Mesenchymal stem cell (in vitro differentiated cells and primary cell): Measurements from ENCODE around the gene RAB30.

Experiments
- DNase-seq: peaks from one replicate; pipeline ENCODE4 v3.0.0-alpha.2; 2013
- H2AFZ ChIP-seq: one replicate; pipeline ENCODE4 v1.6.1; 2013; ENCODE audit warnings: low read depth, mild to moderate bottlenecking, control low read depth, inconsistent platforms, low read length, moderate library complexity
- H2AK5ac ChIP-seq: 2 replicates; pipeline ENCODE4 v1.6.1; 2013; ENCODE audit warnings: low read length, moderate library complexity, mild to moderate bottlenecking, inconsistent platforms; ENCODE audit not compliant: severe bottlenecking
- H2BK120ac ChIP-seq: one replicate; pipeline ENCODE4 v1.6.1; 2013; ENCODE audit warnings: low read depth, mild to moderate bottlenecking, inconsistent platforms, low read length, moderate library complexity
- H2BK12ac ChIP-seq, 2 experiments: one replicate each; pipeline ENCODE4 v1.6.1; 2013; ENCODE audit warnings: inconsistent platforms in 2 of 2, low read length in 2 of 2, mild to moderate bottlenecking in 2 of 2, moderate library complexity in 2 of 2, control low read depth in 1 of 2
- H2BK15ac ChIP-seq: one replicate; pipeline ENCODE4 v1.6.1; 2013; ENCODE audit warnings: mild to moderate bottlenecking, low read depth, inconsistent platforms; ENCODE audit not compliant: poor library complexity, severe bottlenecking
- H2BK5ac ChIP-seq: 2 replicates; pipeline ENCODE4 v1.6.1; 2013; ENCODE audit warnings: low read depth, mild to moderate bottlenecking, low read length, control low read depth, inconsistent platforms; ENCODE audit not compliant: poor library complexity, severe bottlenecking
- H3K14ac ChIP-seq, 2 experiments: one replicate each; pipeline ENCODE4 v1.6.1; 2013; ENCODE audit warnings: inconsistent platforms in 2 of 2, low read length in 2 of 2, control low read depth in 1 of 2, mild to moderate bottlenecking in 1 of 2, moderate library complexity in 1 of 2
- H3K18ac ChIP-seq, 2 experiments: one replicate each; pipeline ENCODE4 v1.6.1; 2013; ENCODE audit warnings: inconsistent platforms in 2 of 2, low read length in 2 of 2, control low read depth in 1 of 2, low read depth in 1 of 2, mild to moderate bottlenecking in 1 of 2
- H3K23ac ChIP-seq, 2 experiments: one replicate each; pipeline ENCODE4 v1.6.1; 2013; ENCODE audit warnings: inconsistent platforms in 2 of 2, low read length in 2 of 2, mild to moderate bottlenecking in 2 of 2, moderate library complexity in 2 of 2, control low read depth in 1 of 2
- H3K27ac ChIP-seq: 2 replicates; pipeline ENCODE4 v1.5.1; 2013; ENCODE audit warnings: mild to moderate bottlenecking, moderate library complexity, low read length, control low read depth, inconsistent platforms; ENCODE audit not compliant: poor library complexity, severe bottlenecking
- H3K27me3 ChIP-seq, 2 experiments: 2 replicates each; pipeline versions ENCODE4 v1.6.1 to v1.7.0; 2013; ENCODE audit warnings: low read length in 2 of 2, mild to moderate bottlenecking in 2 of 2, moderate library complexity in 2 of 2, control low read depth in 1 of 2, inconsistent platforms in 1 of 2; ENCODE audit not compliant: control insufficient read depth in 1 of 2, insufficient read depth in 1 of 2
- H3K36me3 ChIP-seq, 2 experiments: 2 replicates each; pipeline versions ENCODE4 v1.6.1 to v1.7.0; 2013; ENCODE audit warnings: low read length in 2 of 2, control low read depth in 1 of 2, inconsistent platforms in 1 of 2, low read depth in 1 of 2, mild to moderate bottlenecking in 1 of 2; ENCODE audit not compliant: insufficient read depth in 2 of 2, control insufficient read depth in 1 of 2
- H3K4ac ChIP-seq, 2 experiments: one replicate each; pipeline ENCODE4 v1.6.1; 2013; ENCODE audit warnings: inconsistent platforms in 2 of 2, low read length in 2 of 2, mild to moderate bottlenecking in 2 of 2, moderate library complexity in 2 of 2, control low read depth in 1 of 2, low read depth in 1 of 2
- H3K4me1 ChIP-seq: 2 replicates; pipeline ENCODE4 v1.6.1; 2013; ENCODE audit warnings: low read depth, low read length, control low read depth; ENCODE audit not compliant: control insufficient read depth, insufficient read depth
- H3K4me2 ChIP-seq: 2 replicates; pipeline ENCODE4 v1.6.1; 2013; ENCODE audit warnings: low read length, mild to moderate bottlenecking, inconsistent platforms; ENCODE audit not compliant: poor library complexity, severe bottlenecking
- H3K4me3 ChIP-seq, 2 experiments: 2 replicates each; pipeline versions ENCODE4 v1.5.1 to v1.7.0; 2013; ENCODE audit warnings: low read length in 2 of 2, mild to moderate bottlenecking in 2 of 2, control low read depth in 1 of 2, low read depth in 1 of 2; ENCODE audit not compliant: insufficient read depth in 1 of 2
- H3K79me1 ChIP-seq: replicated peaks from 2 replicates; pipeline ENCODE4 v1.6.1; 2013; ENCODE audit warnings: mild to moderate bottlenecking, control low read depth, low read length, inconsistent platforms; ENCODE audit not compliant: poor library complexity, severe bottlenecking
- H3K9ac ChIP-seq: 2 replicates; pipeline ENCODE4 v1.7.0; 2013; ENCODE audit warnings: mild to moderate bottlenecking, low read length, moderate library complexity
- H3K9me3 ChIP-seq: 2 replicates; pipeline ENCODE4 v1.7.0; 2013; ENCODE audit warnings: mild to moderate bottlenecking, low read length; ENCODE audit not compliant: control insufficient read depth
- H4K8ac ChIP-seq: one replicate; pipeline ENCODE4 v1.6.1; 2013; ENCODE audit warnings: inconsistent platforms, mild to moderate bottlenecking, low read length, moderate library complexity
- H4K91ac ChIP-seq: one replicate; pipeline ENCODE4 v1.6.1; 2013; ENCODE audit warnings: mild to moderate bottlenecking, low read length, inconsistent platforms
- WGBS: methylation state at CpG from one replicate; pipeline ENCODE4 v1.1.7; 2013; ENCODE audit warnings: mixed read lengths; 5-methylcytosine and 5-hydroxymethylcytosine counted together

The RAB30 gene

GRCh38 chr11:83054001-83054400, 17.7 kb downstream of the RAB30 start:
- no peak overlapping the region for H2BK12ac ChIP-seq
- no peak overlapping the region for H3K23ac ChIP-seq
- H3K9ac ChIP-seq = no peak overlapping the region
- H3K4me3 ChIP-seq = no peak overlapping the region
- no peak overlapping the region for H2AFZ ChIP-seq
- H3K4me2 ChIP-seq = no peak overlapping the region
- H3K9me3 ChIP-seq = no peaks in the 10 kb centered on the region
- no peak overlapping the region for H4K8ac ChIP-seq
- no peak overlapping the region for H2BK15ac ChIP-seq
- no peak overlapping the region for H3K14ac ChIP-seq
- WGBS = 73% methylated on average over 2 of the region's 2 CpGs
- H3K4ac ChIP-seq = no peak overlapping the region
- H2BK5ac ChIP-seq = no peak overlapping the region
- H3K27me3 ChIP-seq = no peaks in the 10 kb centered on the region
- H3K36me3 ChIP-seq = peaks cover 0 to 3% of the 10 kb centered on the region in 2 experiments
- H3K27ac ChIP-seq = no peak overlapping the region
- H2AK5ac ChIP-seq = no peak overlapping the region
- peaks cover 25% of the 10 kb centered on the region for H3K79me1 ChIP-seq
- no peak overlapping the region for H3K18ac ChIP-seq
- peaks cover 4% of the 10 kb centered on the region for H3K4me1 ChIP-seq
- no peak overlapping the region for H2BK120ac ChIP-seq
- no peak overlapping the region for H4K91ac ChIP-seq
- no peak for DNase-seq

GRCh38 chr11:83051760-83052671, 19.7 kb downstream of the RAB30 start:
- Histone ChIP-seq H3K4me1 (peaks cover 7% of the 10 kb centered on the region), H2BK5ac (no peak overlapping the region), H3K27ac (peak overlapping the region; percentile 81), H2BK15ac (no peak overlapping the region), H3K4me3 (peak overlapping the region in 1 of 2 experiments; percentile 16), H3K27me3 (no peaks in the 10 kb centered on the region), H2AK5ac (no peak overlapping the region), H3K4ac (no peak overlapping the region), H2BK120ac (no peak overlapping the region), H3K14ac (no peak overlapping the region), H3K9ac (peak overlapping the region; percentile 71), H3K36me3 (peaks cover 0 to 6% of the 10 kb centered on the region in 2 experiments), H4K8ac (peak overlapping the region; percentile 46), H2BK12ac (no peak overlapping the region), H3K18ac (peak overlapping the region; percentile 0 to 38), H3K4me2 (no peak overlapping the region), H2AFZ (no peak overlapping the region), H4K91ac (no peak overlapping the region), H3K79me1 (peaks cover 25% of the 10 kb centered on the region), H3K23ac (no peak overlapping the region), H3K9me3 (no peaks in the 10 kb centered on the region)
- peak; percentile 94 for DNase-seq
- WGBS = 24% methylated on average over 6 of the region's 6 CpGs

- Histone ChIP-seq H2AK5ac (no peak overlapping the region), H3K9ac (no peak overlapping the region), H4K8ac (no peak overlapping the region), H3K9me3 (no peaks in the 10 kb centered on the region), H3K27ac (no peak overlapping the region), H4K91ac (no peak overlapping the region), H3K23ac (no peak overlapping the region), H3K14ac (no peak overlapping the region), H3K36me3 (peaks cover 0 to 3% of the 10 kb centered on the region in 2 experiments), H2BK120ac (no peak overlapping the region), H2AFZ (no peak overlapping the region), H3K27me3 (no peaks in the 10 kb centered on the region), H3K4ac (no peak overlapping the region), H3K4me2 (no peak overlapping the region), H2BK15ac (no peak overlapping the region), H3K4me3 (no peak overlapping the region), H3K4me1 (peaks cover 10% of the 10 kb centered on the region), H3K79me1 (peaks cover 21% of the 10 kb centered on the region), H3K18ac (no peak overlapping the region), H2BK12ac (no peak overlapping the region), H2BK5ac (no peak overlapping the region)
- DNase-seq = peak; percentile 41
- WGBS = 69% methylated on average over 4 of the region's 4 CpGs
Observed at GRCh38 chr11:83047515-83048225, 24.0 kb downstream of the RAB30 start.

- no peak overlapping the region for H2BK15ac ChIP-seq
- no peak overlapping the region for H3K4ac ChIP-seq
Observed at GRCh38 chr11:83046621-83047172, 25.0 kb downstream of the RAB30 start.

More at GRCh38 chr11:83046621-83047172, 25.0 kb downstream of the RAB30 start:
- Histone ChIP-seq H2AK5ac (peak overlapping the region; percentile 54), H3K36me3 (peaks cover 0 to 3% of the 10 kb centered on the region in 2 experiments), H3K27me3 (no peaks in the 10 kb centered on the region), H2BK120ac (no peak overlapping the region), H3K9me3 (no peaks in the 10 kb centered on the region), H3K23ac (no peak overlapping the region), H3K4me3 (no peak overlapping the region), H3K14ac (no peak overlapping the region), H4K8ac (peak overlapping the region; percentile 47), H4K91ac (no peak overlapping the region), H3K4me2 (no peak overlapping the region), H3K4me1 (peaks cover 8% of the 10 kb centered on the region), H2AFZ (no peak overlapping the region), H2BK12ac (peak overlapping the region; percentile 42 to 87), H3K18ac (no peak overlapping the region), H2BK5ac (no peak overlapping the region), H3K9ac (peak overlapping the region; percentile 40), H3K79me1 (peaks cover 21% of the 10 kb centered on the region), H3K27ac (no peak overlapping the region)
- no peak for DNase-seq
- WGBS = 94% methylated on average over 4 of the region's 4 CpGs
